ENCODE results near the gene SZRD1.
A peak's percentile ranks its signal among the peaks of the same experiment; 100 is the strongest.
"Not testable (repeated sequence)": the region's sequence is repeated elsewhere in the genome, so short reads cannot be mapped to it uniquely, and the experiment has no call there.

Gene SZRD1, protein sequence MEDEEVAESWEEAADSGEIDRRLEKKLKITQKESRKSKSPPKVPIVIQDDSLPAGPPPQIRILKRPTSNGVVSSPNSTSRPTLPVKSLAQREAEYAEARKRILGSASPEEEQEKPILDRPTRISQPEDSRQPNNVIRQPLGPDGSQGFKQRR

DNA sequence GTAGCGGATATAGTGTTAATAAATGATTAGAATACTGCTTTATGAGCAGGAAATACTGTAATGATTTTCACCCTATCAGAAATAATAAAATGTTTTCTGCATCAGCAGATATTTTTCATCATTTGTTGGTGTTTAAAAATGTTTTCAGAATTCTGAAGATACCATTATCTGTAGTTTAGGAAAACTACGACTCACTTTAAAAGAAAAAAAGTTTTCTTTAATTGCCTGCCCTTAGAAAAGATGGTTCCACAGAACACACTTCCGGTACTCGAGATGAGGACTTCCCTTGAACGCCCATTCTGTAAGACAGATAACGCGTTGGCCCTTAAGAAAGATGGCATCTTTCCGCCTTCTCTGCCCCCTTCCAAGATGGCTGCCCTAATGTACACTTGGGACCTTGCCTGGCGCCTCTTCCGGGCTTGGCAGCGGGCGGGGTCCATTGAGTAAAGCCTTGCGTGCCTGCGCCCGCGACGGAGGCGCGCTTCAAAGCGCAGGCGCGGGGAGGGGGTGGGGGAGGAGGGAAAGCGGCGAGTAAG lies at the start of gene SZRD1:
SZRD1 (plus strand) TSS at position 521 of the 536 bp plus-strand sequence. CDS start 16 bp downstream, outside the sequence.
- peak; percentile 99 to 100 for DNase-seq

DNA sequence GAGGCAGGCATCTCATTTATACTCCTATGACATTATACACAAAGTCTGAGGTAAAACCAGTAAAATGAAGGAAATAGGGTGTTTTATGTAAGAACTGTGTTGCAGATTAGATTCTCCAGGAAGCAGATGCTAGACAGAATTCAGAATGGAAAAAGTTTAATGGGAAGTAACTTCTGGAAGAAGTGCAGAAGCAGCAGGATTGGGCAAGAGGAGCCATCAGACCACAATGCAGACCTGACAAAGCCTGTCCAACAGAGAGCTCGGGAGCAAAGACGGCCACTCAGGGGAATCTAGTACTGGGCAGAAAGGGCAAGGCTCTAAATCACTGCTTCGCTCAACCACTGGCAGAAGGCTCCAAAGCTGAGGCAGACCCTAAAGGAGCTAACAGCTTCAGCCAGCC lies 48.5 kb upstream of the SZRD1 start:
- no peak for DNase-seq

GRCh38 chr1:16321176-16321867 lies 45.7 kb upstream of the SZRD1 start:
- no peak for DNase-seq

- DNase-seq = no peak
These were observed 42.6 kb upstream of the SZRD1 start for GRCh38 chr1:16324456-16324890.

DNA sequence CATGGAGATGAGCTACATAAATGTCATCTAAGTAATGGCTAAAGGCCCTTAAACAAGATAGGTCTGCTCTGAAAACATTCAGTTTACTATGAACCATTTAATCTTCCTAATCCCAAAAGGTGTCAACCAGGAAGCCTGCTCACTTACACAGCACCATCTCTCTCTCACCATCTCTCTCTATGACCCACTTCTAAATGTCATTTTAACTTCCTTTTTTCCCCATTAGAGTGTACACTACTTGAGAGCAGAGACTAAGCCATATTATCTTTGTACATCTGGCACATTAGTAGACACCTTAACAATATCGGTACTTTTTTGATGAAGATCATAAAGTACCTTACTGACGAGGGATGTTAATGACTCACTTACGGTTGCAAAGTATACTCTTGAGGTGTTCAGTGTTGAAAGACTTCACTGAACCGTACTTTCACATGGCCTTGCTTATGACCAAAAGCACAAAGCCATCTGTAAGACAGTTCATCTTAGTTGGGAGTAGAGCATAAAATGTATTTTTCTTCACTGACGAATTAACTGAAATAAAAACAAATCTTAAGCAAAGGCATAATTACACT lies 40.1 kb upstream of the SZRD1 start:
- no peak for DNase-seq

DNA sequence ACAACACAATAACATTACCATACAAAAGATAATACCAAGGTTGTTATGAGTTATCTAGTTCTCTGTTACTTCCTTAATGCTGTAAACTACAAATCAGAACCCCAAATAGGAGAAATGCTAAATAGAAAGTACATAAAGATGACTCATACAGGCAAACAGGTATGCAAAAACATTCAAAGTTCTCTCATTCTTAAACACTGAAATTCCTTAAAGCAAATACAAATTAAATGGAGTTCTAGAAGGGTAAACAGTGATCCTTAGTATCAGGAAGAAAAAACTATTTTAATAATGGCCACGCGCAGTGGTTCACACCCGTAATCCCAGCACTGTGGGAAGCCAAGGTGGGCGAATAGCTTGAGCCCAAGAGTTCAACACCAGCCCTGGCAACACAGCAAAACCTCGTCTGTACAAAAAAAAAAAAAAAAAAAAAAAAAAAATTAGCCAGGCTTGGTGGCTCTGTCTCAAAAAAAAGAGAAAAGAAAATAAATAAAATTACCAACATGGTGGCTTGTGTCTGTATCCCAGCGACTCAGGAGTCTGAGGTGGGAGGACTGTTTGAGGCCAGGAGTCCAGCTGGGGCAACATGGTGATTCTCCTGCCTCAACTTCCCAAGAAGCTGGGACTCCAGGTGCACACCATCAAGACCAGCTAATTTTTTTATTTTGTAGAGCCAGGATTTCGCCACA lies 32.2 kb upstream of the SZRD1 start:
- no peak for DNase-seq

- no peak for DNase-seq
These were observed 28.1 kb upstream of the SZRD1 start for GRCh38 chr1:16338961-16339360.

DNA sequence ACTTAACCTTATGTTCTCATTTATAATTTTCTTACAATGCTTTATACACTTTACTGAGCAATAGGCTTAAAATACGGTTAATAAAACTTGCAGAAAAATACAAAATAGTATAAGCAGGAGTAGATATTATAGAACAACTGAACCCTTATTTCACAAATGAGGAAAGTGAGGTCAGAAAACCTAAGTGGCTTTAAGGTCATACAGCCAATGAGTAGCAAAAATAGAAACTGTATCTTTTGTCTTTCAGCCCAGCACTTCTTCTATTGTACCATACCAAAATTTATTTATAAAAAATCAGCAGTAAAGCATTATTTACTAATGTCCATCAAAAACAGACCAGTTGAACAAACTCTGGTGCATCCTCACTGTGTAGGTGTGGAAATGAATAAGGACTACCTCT lies 26.4 kb upstream of the SZRD1 start:
- no peak for DNase-seq

- no peak for DNase-seq
These were observed 24.5 kb upstream of the SZRD1 start for GRCh38 chr1:16342331-16343062.

- DNase-seq = not testable (repeated sequence)
These were observed 23.8 kb upstream of the SZRD1 start for GRCh38 chr1:16343276-16343675.

GRCh38 chr1:16348414-16349182 lies 18.4 kb upstream of the SZRD1 start:
- no peak for DNase-seq

GRCh38 chr1:16349847-16350406 lies 17.1 kb upstream of the SZRD1 start:
- DNase-seq = no peak

GRCh38 chr1:16351456-16351993 lies 15.5 kb upstream of the SZRD1 start:
- DNase-seq = peak in 1 of 2 experiments; percentile 24

- peak; percentile 94 for DNase-seq
These were observed 14.8 kb upstream of the SZRD1 start, which contains the start of gene FBXO42 for GRCh38 chr1:16351994-16352841. TSS of gene FBXO42 (minus strand) at chr1:16352480. CDS start at chr1:16315418, 37,062 bp downstream.

- no peak for DNase-seq
These were observed 14.1 kb upstream of the SZRD1 start for GRCh38 chr1:16352842-16353535.

- no peak for DNase-seq
These were observed 12.4 kb upstream of the SZRD1 start for GRCh38 chr1:16354619-16355018.

DNA sequence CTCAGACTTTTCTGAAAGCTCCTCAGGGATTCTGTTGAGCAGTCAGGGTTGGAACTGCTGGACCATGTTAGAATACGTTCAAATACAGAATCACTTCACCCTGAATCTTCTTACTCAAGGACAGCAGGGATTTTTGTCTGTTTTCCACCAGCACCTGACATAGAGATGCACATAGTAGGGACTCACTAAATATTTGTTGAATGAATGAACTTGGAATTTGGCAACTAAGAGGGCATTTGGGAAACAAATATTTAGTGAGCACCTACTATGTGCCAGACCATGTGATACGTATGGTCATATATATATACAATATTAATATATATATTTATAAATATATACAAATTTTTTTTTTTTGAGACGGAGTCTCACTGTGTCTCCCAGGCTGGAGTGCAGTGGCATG lies 10.2 kb upstream of the SZRD1 start:
- DNase-seq = no peak

DNA sequence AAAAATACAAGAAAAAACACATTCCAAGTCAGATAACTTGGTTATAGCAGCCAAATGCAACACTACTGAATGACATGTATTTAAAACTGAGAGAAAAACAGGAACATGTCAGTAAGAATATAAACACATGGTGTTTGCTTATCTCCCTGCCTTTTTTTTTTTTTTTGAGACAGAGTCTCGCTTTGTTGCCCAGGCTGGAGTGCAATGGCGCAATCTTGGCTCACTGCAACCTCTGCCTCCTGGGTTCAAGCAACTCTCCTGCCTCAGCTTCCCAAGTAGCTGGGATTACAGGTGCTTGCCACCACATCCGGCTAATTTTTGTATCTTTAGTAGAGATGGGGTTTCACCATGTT lies 1.9 kb upstream of the SZRD1 start:
- DNase-seq = not testable (repeated sequence)

- peak; percentile 81 for DNase-seq
These were observed 371 bp downstream of the SZRD1 start for GRCh38 chr1:16367258-16367967.
